GM12892 (cell line): ENCODE measurements around the gene TBC1D22A.

Experiments used
- POLR2A ChIP-seq: IDR thresholded peaks from 2 replicates; pipeline ENCODE4 v1.6.1; 2011; ENCODE audit warnings: low read depth, low read length, control low read depth
- POLR2AphosphoS5 ChIP-seq: IDR thresholded peaks from 2 replicates; pipeline ENCODE4 v1.6.1; 2011; ENCODE audit warnings: low read depth, low read length, control low read depth
- TAF1 ChIP-seq: IDR thresholded peaks from 2 replicates; pipeline ENCODE4 v1.6.1; 2011; ENCODE audit warnings: low read depth, mild to moderate bottlenecking, control low read depth, low read length, borderline replicate concordance

DNA sequence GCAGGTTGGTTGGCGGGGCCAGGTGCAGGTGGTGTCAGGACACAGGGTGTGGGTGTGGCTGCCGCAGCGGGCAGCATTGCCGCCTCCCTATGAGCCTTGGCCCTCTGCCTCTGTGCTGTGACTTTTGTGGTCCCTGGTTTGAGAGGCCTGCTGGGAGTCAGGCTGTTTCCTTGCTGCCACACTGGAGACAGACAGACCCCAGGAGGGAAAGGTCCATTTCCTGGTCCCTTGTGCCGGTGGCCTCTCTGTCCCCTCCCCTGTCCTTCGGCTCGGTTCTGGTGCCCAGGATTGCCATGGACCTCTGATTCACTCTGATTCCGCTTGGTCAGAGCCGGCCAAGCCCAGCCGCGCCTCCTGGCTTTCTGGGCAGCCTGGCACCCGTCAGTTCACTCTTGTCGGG is 196.9 kb downstream of the TBC1D22A start:
- TF ChIP-seq POLR2AphosphoS5 (no peak), TAF1 (no peak), POLR2A (no peak)
